HuH-7.5 (cell line): ENCODE data around the gene PIK3R5.

Experiments
- DNase-seq: peaks from one replicate; pipeline ENCODE4 v3.0.0; 2011; ENCODE audit warnings: low spot score

PIK3R5 gene

DNA sequence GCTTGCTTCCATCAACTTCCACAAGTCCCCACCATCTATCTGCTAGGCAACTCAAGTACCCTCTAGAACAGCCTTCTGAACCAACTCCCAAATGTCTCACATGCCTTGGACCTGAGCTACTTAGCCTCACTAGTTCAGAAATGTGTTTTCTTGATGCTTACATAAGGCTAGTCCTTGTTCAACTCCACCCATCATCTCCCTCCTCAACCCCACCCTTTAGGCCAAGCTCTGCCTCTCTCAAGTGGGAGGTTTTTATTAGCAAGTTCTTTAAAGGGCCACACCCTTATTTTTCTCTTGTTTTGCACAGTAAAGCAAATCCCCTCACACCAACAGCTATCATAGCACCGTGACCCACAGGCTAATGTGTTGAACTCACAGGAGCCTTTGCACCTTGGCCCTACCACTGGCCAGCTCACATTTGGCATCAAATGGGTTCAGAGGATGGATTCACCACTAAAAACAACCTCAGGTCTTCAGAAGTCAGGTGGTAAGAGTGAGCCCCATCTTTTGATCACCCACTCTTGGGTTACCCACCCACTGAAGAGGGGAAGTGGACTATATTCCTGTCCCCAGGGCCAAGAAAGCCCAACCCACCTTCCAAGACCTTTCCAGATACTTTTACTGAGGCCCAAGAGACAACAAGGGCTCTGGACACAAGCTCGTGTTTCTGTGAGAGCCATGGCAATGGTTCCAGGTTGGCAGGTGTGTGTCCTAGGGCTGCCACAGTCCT lies 12.2 kb downstream of the PIK3R5 start:
- DNase-seq, result no peak

GRCh38 chr17:8952191-8952590 lies 13.3 kb downstream of the PIK3R5 start:
- DNase-seq, result no peak

GRCh38 chr17:8951206-8951605 lies 14.3 kb downstream of the PIK3R5 start:
- no peak for DNase-seq

DNA sequence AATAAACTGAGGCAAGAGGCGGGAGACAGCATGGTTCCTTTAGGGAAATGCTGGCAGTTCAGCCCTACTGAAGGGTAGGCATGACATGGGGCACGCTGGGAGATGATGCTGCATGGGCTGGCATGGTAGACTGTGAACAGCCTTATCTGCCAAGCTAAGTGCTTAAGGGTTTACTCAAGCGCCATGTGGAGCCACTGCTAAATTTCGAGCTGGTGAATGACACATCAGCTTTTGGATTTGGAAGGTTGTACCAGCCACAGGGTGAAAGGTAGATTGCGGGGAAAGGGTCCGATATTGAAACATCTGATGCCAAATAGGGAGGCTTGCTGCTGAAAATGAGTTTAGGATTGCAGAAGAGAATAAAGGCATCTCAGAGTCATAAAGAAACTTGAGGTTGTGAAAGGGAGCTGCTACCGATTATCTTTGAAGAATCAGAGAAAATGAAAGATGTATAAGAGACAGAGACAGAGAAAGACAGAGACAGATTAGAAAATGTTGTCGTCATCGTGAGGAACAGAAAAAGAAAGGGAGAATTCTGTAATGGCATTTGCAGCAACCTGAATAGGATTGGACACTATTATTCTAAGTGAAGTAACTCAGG lies 16.3 kb downstream of the PIK3R5 start:
- DNase-seq, result no peak

GRCh38 chr17:8948462-8948861 lies 17.0 kb downstream of the PIK3R5 start:
- DNase-seq, result no peak

DNA sequence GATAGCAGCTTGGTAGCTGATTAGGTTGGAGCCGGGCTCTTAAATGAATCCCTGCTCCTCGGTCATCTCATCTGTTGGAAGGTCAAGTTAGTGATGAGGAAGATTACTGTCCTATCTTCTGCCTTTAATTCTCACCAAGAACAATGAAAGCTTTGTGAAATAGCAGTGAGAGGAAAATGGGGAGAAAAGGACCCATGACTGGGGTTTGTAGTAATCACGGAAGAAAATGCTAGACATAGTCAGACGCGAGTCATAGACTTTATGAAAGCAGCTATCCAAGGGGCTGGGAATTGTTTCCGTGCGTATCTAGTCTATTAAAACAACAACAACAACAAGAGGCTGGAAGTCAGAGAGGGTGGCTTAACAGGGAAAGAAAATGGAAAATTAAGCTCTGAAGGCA lies 18.3 kb downstream of the PIK3R5 start:
- no peak for DNase-seq

GRCh38 chr17:8946476-8946875 lies 19.0 kb downstream of the PIK3R5 start:
- DNase-seq, result no peak

- DNase-seq, result no peak
These were observed 19.4 kb downstream of the PIK3R5 start for GRCh38 chr17:8946071-8946470.

DNA sequence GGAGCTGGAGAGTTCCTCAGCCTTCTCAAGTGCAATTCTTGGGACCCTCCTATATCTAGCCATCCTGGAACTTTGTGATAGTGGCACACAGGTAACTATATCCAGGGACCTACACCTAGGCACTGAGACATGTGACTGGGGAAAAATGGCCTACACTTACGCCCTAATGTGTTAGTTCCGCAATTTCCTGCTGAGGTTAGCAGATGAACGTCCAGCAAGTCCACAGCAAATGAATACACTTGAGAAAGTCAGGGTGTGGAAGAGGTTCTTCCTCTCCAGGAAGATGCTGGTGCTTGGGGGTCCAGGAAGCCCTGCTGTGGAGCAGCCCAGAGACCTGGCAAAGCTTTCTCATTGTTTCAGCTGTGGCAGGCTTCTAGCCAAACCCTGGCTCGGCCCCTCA lies 20.8 kb downstream of the PIK3R5 start:
- DNase-seq, result no peak

DNA sequence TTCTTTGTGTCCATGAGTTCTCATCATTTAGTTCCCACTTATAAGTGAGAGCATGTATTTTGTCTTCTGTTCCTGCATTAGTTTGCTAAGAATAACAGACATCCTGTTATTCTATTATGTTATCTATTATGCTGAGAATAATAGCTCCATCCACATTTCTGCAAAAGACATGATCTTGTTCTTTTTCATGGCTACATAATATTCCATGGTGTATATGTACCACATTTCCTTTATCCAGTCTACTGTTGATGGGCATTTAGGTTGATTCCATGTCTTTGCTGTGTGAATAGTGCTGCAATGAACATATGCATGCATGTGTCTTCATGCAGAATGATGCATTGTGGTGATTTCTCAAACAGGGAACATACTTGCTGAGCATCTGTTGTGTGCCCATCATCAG lies 21.4 kb downstream of the PIK3R5 start:
- DNase-seq, result no peak

DNA sequence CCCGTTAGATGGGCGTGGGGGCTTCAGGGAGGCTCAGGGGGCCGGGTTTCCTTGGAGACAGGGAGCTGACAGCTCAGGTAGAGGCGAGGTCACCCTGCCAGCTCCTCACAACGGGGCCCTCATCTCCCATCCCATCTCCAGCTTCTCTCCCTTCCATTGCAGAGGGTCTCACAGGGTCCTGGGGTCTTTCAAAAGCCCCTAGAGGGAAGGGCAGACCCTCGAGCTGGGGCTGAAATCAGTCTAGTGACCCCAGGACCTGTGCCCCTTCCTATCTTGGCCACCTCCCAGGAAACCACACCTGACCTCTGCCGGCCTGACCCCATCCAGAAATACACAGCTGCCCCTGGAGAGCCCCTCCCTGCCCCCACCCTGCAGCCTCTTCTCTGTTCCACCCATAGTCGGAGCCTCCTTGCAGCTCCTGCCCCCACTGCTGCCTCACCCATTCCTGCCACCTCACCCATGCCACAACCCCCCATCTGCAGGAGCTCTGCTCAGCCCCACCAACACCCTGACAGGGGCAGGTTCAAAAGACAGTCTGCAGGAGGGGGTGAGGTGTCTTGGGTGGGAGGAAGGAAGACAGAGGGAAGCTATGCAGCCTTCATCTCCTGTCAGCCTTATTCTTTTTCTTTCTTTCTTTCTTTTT lies 23.4 kb downstream of the PIK3R5 start:
- no peak for DNase-seq

DNA sequence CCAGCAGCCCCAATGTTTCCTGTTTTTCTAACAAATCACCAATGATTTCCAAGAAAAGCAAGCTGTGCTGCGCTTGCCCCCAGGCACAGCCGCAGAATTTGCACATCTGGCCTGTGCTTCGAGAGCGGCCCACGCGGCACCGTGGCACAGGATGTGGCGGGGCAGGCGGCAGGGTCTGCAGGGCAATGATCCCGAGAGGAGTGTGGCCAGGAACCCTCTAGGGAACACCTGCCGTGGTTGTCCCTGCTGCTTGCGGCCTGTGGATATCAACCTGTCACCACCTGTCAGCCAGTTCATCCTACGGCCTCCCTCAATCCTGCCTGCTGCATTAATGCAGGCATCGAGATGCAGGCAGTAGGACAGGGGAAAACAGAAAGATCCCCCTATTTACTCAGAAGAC lies 24.0 kb downstream of the PIK3R5 start:
- no peak for DNase-seq

- DNase-seq, result no peak
These were observed 24.5 kb downstream of the PIK3R5 start for GRCh38 chr17:8940866-8941471.

DNA sequence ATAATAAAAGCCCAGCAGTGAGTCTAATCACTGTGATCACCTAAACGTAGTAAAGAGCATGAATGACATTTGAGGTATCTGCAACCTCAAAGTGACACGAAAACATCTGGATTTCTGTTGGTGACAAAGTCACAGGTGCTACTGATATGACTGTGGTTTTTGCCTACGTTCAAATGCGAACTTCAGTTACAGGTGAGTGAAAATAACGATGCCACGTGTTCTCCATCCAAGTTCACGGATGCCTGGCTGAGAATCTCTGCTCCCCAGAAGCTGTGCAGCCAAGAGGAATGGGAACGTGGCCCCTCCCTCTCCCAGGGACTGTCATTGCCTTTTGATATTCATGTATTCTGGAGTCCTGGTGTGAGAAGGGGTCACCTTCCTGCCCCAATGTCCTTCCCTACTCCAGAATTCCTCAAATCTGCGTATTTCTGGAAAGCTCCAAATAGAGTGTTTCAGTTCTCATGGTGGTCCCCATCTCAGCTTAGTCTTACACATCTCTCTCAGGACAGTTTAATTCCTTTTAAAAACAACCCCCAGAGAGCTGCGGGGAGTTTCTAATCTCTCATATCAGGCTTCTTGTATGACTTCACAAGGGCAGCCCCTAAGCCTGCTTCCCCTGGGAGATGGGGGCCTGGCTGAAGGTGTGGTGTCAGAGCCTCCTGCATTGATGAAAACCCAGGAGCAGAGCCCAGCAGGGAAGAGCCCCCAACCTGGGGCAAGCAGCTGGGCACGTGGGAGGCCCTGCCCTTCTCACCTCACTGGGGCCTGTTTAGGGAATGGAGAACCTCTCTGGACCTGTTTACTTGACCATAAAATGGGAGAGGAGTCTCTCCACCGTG lies 25.8 kb downstream of the PIK3R5 start:
- no peak for DNase-seq

GRCh38 chr17:8938933-8939332 lies 26.6 kb downstream of the PIK3R5 start:
- no peak for DNase-seq

DNA sequence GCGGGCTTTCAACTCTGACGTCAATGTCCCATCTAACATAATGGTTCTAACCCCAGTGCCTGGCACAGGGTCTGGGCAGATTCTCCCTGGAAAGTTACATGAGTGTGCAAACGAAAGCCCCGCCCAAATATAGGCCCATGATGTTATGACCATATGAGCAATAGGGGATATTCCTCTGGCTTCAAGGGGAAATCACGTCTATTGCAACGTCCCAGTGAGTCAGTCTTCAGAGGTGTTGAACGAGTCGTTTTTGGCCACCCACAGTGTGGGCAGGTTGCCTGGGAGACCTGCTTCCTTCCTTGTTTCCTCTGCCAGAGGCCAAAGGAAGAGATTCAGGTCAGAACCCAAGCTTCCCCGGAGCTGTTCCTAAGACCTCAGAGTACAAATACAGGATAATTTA lies 30.3 kb downstream of the PIK3R5 start:
- no peak for DNase-seq

- no peak for DNase-seq
These were observed 31.2 kb downstream of the PIK3R5 start for GRCh38 chr17:8934346-8934745.

DNA sequence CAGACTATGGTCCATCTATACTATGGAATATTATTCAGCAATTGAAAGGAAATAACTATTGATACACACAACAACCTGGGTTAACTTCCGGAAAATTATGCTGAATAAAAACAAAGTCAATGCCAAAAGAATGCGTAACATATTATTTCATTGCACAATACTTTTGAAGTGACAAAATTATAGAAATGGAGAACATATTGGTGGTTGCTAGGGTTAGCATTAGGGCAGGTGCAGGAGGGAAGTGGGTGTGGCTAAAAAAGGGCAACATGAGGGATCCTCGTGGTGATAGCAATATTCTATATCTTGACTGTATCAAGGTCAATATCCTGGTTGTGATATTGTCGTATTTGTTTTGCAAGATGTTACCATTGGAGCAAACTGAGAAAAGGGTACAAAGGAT lies 34.9 kb downstream of the PIK3R5 start:
- DNase-seq, result no peak

DNA sequence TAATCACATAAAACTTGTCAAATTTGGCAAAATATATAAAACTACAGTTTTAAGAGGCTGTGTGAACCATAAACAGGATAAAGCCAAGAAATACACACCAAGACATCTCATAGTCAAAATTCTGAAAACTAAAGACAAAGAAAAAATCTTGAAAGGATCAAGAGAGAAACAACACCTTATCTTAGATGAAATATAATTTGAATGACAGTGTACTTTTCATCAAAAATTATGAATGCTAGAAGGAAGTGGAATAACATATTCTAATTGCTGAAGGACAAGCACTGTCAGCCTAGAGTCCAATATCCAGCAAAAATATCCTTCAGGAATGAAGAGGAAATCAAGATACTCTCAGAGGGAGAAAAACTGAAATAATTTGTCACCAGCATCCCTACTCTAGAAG lies 37.2 kb downstream of the PIK3R5 start:
- DNase-seq, result no peak

DNA sequence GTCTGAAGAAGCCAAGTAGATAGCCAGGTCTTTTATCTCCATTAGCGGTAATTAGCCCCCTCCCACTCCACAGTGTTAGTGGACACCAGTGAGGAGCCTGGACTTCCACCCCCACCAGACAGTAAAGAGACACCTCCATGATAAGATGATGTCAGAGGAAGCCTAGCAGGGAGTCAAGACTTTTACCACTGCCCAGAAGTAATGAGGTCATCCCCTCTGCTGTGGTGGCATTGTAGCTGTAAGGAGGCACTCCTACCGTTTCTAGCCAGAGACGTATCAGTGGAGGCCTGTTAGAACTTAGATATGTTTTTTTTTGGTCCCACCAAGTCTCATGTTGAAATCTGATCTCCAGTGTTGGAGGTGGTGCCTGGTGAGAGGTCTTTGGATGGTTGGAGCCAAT lies 38.1 kb downstream of the PIK3R5 start:
- no peak for DNase-seq

DNA sequence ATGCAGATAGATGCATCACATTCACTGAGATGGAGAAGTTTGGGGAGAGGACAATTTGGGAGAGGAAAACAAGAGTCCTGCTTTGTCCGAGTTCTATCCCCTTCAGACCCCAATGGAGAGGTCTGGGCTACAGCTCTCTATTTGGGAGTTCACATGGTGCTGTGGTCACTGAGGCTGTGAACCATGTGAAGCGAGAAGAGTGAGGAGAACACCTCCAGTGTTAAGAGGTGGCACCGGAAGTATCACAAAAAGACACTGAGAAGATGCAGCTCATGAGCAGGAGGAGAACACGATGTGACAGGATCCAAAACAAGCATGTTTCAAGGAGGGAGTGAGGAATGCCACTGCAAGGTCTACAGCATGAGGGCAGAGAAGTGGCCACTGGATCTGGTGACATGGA lies 39.7 kb downstream of the PIK3R5 start:
- DNase-seq, result no peak

GRCh38 chr17:8925141-8925540 lies 40.4 kb downstream of the PIK3R5 start:
- no peak for DNase-seq
